ENCODE measurements around the gene ZNF830. TPM values are rescaled to one million over a fixed set of nuclear protein-coding genes. Genes with fewer than 3 reads are reported as not detected.

Gene ZNF830
- total and polyA plus RNA-seq, 2 donors (not counting 3 experiments of a cell fraction or from before 2014, with no cell fraction given): 3.1 to 13.9 TPM

DNA sequence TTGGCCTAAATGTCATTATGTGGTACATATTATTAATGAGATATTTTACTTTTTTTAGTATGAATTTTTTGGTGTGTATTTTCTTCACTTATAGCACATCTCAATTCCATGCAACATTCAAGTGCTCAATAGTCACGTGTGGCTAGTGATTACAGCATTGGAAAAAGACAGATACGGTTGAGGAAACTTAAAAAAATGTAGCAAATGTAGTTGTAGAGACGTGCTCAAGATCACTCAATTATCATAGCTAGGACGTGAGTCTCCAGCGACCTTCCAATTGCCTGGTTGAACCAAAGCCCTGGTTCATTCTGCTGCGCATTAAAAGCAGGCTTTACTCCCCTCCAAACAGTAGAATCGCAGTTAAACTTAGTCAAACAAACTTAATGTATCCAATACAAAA, 17.8 kb downstream of the ZNF830 start:
- H3K36me3 ChIP-seq (ENCODE audit: control insufficient read depth in 2 of 2, extremely low read depth in 1 of 2, insufficient read depth in 2 of 2, low read length in 2 of 2): no peaks in the 10 kb centered on the region
- POLR2A ChIA-PET: no interaction called here
- intact Hi-C loops (cut with micrococcal nuclease): no loop called here

More for the DNA sequence above, 17.8 kb downstream of the ZNF830 start:
- Histone ChIP-seq H3K79me2 (ENCODE audit: control insufficient read depth, insufficient read depth, low read length) (peaks cover 22% of the 10 kb centered on the region), H2AFZ (ENCODE audit: low read depth, low read length) (no peak overlapping the region), H3K9me3 (replicated peaks; ENCODE audit: control insufficient read depth, insufficient read depth, low read length) (no peaks in the 10 kb centered on the region), H3K27ac (ENCODE audit: insufficient read depth, low read depth, low read length) (no peak overlapping the region), H3K9me1 (replicated peaks; ENCODE audit: control insufficient read depth, extremely low read depth, insufficient read depth, low read length) (no peaks in the 10 kb centered on the region), H3K27me3 (ENCODE audit: control insufficient read depth in 2 of 2, insufficient read depth in 2 of 2, low read length in 2 of 2) (no peaks in the 10 kb centered on the region), H3K4me1 (ENCODE audit: control insufficient read depth, extremely low read depth, insufficient read depth, low read length) (peaks cover 19% of the 10 kb centered on the region), H3K4me2 (ENCODE audit: insufficient read depth, low read length) (no peak overlapping the region), H3K4me3 (replicated peaks in 1 of 3; ENCODE audit: insufficient read depth in 1 of 3, low read depth in 1 of 3, low read length in 3 of 3) (no peak overlapping the region), H3K9ac (replicated peaks; ENCODE audit: extremely low read depth, insufficient read depth, low read length) (no peak overlapping the region), H4K20me1 (replicated peaks; ENCODE audit: control insufficient read depth, extremely low read depth, insufficient read depth, low read length) (no peaks in the 10 kb centered on the region)
- TF ChIP-seq GATA2 (IDR thresholded peaks at IDR 0.05; ENCODE audit: insufficient read depth, insufficient read length, low read depth, low read length): no peak
- no peak for TF ChIP-seq POLR2AphosphoS5 (IDR thresholded peaks at IDR 0.05; ENCODE audit: insufficient read depth, low read depth, low read length)
- TF ChIP-seq, protein P1, sequence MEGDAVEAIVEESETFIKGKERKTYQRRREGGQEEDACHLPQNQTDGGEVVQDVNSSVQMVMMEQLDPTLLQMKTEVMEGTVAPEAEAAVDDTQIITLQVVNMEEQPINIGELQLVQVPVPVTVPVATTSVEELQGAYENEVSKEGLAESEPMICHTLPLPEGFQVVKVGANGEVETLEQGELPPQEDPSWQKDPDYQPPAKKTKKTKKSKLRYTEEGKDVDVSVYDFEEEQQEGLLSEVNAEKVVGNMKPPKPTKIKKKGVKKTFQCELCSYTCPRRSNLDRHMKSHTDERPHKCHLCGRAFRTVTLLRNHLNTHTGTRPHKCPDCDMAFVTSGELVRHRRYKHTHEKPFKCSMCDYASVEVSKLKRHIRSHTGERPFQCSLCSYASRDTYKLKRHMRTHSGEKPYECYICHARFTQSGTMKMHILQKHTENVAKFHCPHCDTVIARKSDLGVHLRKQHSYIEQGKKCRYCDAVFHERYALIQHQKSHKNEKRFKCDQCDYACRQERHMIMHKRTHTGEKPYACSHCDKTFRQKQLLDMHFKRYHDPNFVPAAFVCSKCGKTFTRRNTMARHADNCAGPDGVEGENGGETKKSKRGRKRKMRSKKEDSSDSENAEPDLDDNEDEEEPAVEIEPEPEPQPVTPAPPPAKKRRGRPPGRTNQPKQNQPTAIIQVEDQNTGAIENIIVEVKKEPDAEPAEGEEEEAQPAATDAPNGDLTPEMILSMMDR (IDR thresholded peaks at IDR 0.05; ENCODE audit: extremely low read depth in 1 of 2, insufficient read depth in 1 of 2, low read depth in 1 of 2, low read length in 2 of 2): no peak
- TF ChIP-seq, protein P2, sequence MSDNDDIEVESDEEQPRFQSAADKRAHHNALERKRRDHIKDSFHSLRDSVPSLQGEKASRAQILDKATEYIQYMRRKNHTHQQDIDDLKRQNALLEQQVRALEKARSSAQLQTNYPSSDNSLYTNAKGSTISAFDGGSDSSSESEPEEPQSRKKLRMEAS (IDR thresholded peaks at IDR 0.05; ENCODE audit: insufficient read depth, insufficient read length): no peak
- no peak for TF ChIP-seq EZH2 (IDR thresholded peaks at IDR 0.05; ENCODE audit: borderline replicate concordance, low read depth, low read length, severe bottlenecking)
- no peak for TF ChIP-seq MYC (IDR thresholded peaks at IDR 0.05; ENCODE audit: low read depth, low read length)
- no peak for TF ChIP-seq JUN (IDR thresholded peaks at IDR 0.05; ENCODE audit: borderline replicate concordance, insufficient read depth, insufficient read length, low read depth)
- TF ChIP-seq POLR2A (IDR thresholded peaks at IDR 0.05; ENCODE audit: low read depth, low read length): no peak
- no peak for TF ChIP-seq FOS (IDR thresholded peaks at IDR 0.05; ENCODE audit: borderline replicate concordance, insufficient read depth, low read length)
- dilution Hi-C loops (cut with MboI; ENCODE audit: extremely low pct_ligation_motif_present, low sequenced_read_pairs): loop anchor here (25.0 kb wide), 1 partner anchor 133 kb away; the partner anchor contains the start of genes FNDC8 and RAD51D
- FAIRE-seq (no peak), DNase-seq (ENCODE audit: low read depth, low spot score) (no peak)
- CTCF ChIA-PET: interaction anchor here (1.2 kb wide), 1 partner anchor 17 kb away, joined by 4 read pairs; no protein-coding TSS in a partner anchor
- no TSS peak for BruUV-seq (replicated peaks)
